Measurements from ENCODE around the gene FAXC.

Gene FAXC

DNA sequence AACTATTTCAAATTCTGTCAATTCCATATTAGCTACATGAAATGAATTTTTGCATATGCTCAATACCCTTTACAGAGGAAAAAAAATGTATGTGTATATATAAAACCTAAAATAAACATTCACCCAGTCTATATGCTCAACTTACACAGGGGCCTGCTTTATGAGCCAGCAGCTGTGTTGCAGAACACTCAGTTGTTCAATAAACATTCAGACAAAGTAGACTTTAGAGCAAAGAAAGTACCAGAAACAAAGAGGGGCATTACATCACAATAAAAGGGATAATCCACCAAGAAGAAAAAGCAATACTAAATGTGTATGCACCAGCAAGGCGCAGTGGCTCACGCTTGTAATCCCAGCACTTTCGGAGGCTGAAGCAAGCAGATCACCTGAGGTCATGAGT is 35.0 kb upstream of the FAXC start:
- H3K9me3 ChIP-seq = no peaks in the 10 kb centered on the region
- H3K4me3 ChIP-seq (ENCODE audit: low read depth in 1 of 2, low read length in 1 of 2) = no peak overlapping the region
- H3K27me3 ChIP-seq = no peaks in the 10 kb centered on the region
- H3K27ac ChIP-seq = no peak overlapping the region
- H3K4me1 ChIP-seq (ENCODE audit: control insufficient read depth in 1 of 2, insufficient read depth in 1 of 2, low read depth in 1 of 2, low read length in 1 of 2) = no peaks in the 10 kb centered on the region
- no peaks in the 10 kb centered on the region for H3K36me3 ChIP-seq
- TF ChIP-seq, protein P1, sequence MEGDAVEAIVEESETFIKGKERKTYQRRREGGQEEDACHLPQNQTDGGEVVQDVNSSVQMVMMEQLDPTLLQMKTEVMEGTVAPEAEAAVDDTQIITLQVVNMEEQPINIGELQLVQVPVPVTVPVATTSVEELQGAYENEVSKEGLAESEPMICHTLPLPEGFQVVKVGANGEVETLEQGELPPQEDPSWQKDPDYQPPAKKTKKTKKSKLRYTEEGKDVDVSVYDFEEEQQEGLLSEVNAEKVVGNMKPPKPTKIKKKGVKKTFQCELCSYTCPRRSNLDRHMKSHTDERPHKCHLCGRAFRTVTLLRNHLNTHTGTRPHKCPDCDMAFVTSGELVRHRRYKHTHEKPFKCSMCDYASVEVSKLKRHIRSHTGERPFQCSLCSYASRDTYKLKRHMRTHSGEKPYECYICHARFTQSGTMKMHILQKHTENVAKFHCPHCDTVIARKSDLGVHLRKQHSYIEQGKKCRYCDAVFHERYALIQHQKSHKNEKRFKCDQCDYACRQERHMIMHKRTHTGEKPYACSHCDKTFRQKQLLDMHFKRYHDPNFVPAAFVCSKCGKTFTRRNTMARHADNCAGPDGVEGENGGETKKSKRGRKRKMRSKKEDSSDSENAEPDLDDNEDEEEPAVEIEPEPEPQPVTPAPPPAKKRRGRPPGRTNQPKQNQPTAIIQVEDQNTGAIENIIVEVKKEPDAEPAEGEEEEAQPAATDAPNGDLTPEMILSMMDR (IDR thresholded peaks at IDR 0.05) = no peak

DNA sequence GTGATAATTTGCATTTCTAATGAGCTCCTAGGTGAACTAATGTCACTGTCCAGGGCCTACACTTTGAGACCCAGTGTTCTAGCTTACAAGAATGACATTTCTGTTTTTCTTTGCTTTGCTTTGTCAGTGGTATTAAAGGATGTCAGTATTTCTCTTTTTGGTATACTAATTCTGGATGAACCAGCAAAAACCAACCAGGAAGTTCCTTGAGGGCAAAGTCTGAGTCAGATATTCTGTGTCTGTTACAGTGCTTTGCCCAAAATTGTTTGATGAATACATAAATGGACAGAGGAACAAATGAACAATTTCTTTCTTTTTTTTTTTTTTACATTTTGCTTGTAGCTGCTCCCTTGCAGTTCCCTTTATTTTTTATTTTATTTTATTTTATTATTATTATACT is 29.2 kb upstream of the FAXC start:
- H3K4me1 ChIP-seq (ENCODE audit: control insufficient read depth in 1 of 2, insufficient read depth in 1 of 2, low read depth in 1 of 2, low read length in 1 of 2) = no peaks in the 10 kb centered on the region
- no peaks in the 10 kb centered on the region for H3K36me3 ChIP-seq
- no peak overlapping the region for H3K27ac ChIP-seq
- TF ChIP-seq, protein P1 (IDR thresholded peaks at IDR 0.05) = no peak
- no peaks in the 10 kb centered on the region for H3K9me3 ChIP-seq
- H3K27me3 ChIP-seq = no peaks in the 10 kb centered on the region
- H3K4me3 ChIP-seq (ENCODE audit: low read depth in 1 of 2, low read length in 1 of 2) = no peak overlapping the region

DNA sequence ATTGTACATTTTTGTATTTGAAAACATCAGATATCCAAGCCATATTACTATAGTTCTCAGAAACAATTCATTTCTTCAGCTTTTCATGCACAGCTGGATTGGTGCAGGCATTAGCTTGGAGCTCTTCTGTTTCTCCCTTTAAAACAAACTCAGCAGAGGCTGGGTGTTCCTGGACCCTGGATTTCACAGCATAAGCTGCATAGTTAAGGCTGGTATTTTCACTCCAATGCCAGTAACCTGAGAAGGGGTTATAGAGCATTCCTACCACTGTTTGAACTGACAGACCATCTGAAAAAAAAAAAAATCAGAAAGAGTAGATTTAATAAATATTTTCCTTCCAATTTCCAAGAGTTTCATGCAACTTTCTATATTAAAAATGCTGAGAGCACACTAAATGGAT is 20.1 kb upstream of the FAXC start:
- H3K27ac ChIP-seq = no peak overlapping the region
- peaks cover 4% of the 10 kb centered on the region for H3K27me3 ChIP-seq
- TF ChIP-seq, protein P1 (IDR thresholded peaks at IDR 0.05) = no peak
- H3K4me3 ChIP-seq (ENCODE audit: low read depth in 1 of 2, low read length in 1 of 2) = no peak overlapping the region
- H3K36me3 ChIP-seq = no peaks in the 10 kb centered on the region
- H3K9me3 ChIP-seq = no peaks in the 10 kb centered on the region
- no peaks in the 10 kb centered on the region for H3K4me1 ChIP-seq (ENCODE audit: control insufficient read depth in 1 of 2, insufficient read depth in 1 of 2, low read depth in 1 of 2, low read length in 1 of 2)

DNA sequence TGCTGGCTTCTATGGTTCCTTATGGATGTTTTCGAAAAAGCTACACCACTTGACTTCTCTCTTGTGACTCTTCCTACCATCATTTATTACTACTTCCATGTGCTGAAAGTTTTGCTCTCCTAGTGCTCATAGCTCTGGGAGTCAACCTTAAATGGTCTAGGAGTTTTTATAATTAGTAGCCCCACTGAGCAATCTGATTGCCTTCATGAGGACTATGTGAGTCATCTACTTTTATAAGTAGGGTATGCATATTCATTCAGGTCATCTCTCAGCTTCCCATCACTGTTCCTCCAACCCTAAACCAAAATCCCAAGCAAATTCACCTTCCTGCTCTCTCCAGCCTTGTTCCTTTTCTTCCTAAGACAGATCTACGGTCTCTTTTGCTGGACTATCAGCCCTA is 17.4 kb upstream of the FAXC start:
- TF ChIP-seq, protein P1 (IDR thresholded peaks at IDR 0.05) = no peak
- Histone ChIP-seq H3K9me3 (no peaks in the 10 kb centered on the region), H3K27me3 (peaks cover 8% of the 10 kb centered on the region), H3K4me3 (ENCODE audit: low read depth in 1 of 2, low read length in 1 of 2) (no peak overlapping the region), H3K4me1 (ENCODE audit: control insufficient read depth in 1 of 2, insufficient read depth in 1 of 2, low read depth in 1 of 2, low read length in 1 of 2) (no peaks in the 10 kb centered on the region), H3K27ac (no peak overlapping the region), H3K36me3 (no peaks in the 10 kb centered on the region)

DNA sequence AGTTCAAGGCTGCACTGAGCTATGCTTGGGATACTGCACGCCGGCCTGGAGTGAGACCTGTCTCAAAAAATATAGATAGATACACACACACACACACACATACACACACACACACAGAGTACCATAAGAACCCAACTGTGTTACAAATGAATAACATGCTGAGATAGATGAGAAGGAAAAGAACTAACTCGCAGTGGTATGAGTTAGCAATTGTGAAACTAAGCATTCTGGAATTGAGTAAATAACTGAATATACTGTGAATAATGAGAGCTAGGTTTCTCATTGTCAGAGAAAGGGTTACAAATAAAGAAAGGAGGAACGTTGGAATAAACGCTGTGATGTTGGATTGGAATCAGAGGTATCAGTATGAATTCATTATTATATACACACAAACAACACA is 14.6 kb upstream of the FAXC start:
- Histone ChIP-seq H3K36me3 (no peaks in the 10 kb centered on the region), H3K27ac (no peak overlapping the region), H3K4me1 (ENCODE audit: control insufficient read depth in 1 of 2, insufficient read depth in 1 of 2, low read depth in 1 of 2, low read length in 1 of 2) (no peaks in the 10 kb centered on the region), H3K9me3 (no peaks in the 10 kb centered on the region), H3K27me3 (peaks cover 36% of the 10 kb centered on the region), H3K4me3 (ENCODE audit: low read depth in 1 of 2, low read length in 1 of 2) (no peak overlapping the region)
- TF ChIP-seq, protein P1 (IDR thresholded peaks at IDR 0.05) = no peak

DNA sequence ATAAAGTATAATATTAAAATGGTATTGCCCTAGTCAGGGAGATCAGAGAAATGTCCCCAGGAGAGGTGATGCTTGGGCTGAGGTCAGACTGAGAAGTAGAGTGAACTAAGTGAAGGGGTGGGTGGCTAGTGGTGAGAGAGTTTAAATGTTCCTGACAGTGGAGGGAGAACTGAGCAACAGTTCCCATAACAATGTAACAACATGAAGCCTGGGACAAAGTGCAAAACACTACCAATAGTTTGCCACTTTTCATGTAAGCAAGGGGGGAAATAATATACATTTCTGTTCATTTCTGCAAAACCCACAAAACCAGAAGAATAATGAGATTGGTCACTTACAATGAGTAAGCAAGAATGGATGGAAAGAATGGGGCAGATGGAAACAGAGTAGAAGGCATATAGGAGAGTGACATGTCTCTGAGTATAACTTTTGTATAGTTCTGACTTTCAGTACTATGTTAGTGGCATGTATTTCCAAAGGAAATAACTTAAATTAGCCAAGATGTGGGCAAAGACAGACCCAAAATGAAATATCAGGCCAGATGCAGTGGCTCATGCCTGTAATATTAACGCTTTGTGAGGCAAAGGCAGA is 13.3 kb upstream of the FAXC start:
- Histone ChIP-seq H3K27me3 (peaks cover 48% of the 10 kb centered on the region), H3K4me3 (ENCODE audit: low read depth in 1 of 2, low read length in 1 of 2) (no peak overlapping the region), H3K27ac (no peak overlapping the region), H3K9me3 (no peaks in the 10 kb centered on the region), H3K4me1 (ENCODE audit: control insufficient read depth in 1 of 2, insufficient read depth in 1 of 2, low read depth in 1 of 2, low read length in 1 of 2) (no peaks in the 10 kb centered on the region), H3K36me3 (no peaks in the 10 kb centered on the region)
- TF ChIP-seq, protein P1 (IDR thresholded peaks at IDR 0.05) = no peak
